K562 (cell line): Measurements from ENCODE around the gene PARD3. TPM values are rescaled to one million over a fixed set of nuclear protein-coding genes. Genes with fewer than 3 reads are reported as not detected.

Experiments
- ATAC-seq: fragments of 200-7000 bp; cut with Tn5 transposase; 3 replicates; pipeline ENCODE4 v1.9.1; 2020; ENCODE audit warnings: moderate library complexity
- BruUV-seq: library from RNA; stranded (reverse); fragments of 400-500 nt; replicated peaks from 2 replicates; lab custom pipeline; 2021; lab: Mats Ljungman, UMichigan
- CTCF ChIA-PET: fragments of 300-600 bp; formaldehyde crosslinking; extraction: SDS; loops from one replicate; lab custom pipeline; 2021; ENCODE audit warnings: low intra/inter-chr PET ratio; lab: Yijun Ruan, JAX
- POLR2A ChIA-PET: fragments of 300-600, 350-650 bp; sonication (Branson Sonifier 250); formaldehyde crosslinking; extraction: SDS; loops from one replicate; lab custom pipeline; 2021; ENCODE audit warnings: antibody characterized with exemption, inconsistent platforms; lab: Yijun Ruan, JAX
- DNase-seq, 4 experiments: peaks; one replicate each; pipeline versions ENCODE4 v3.0.0 to v3.0.0-alpha.2; 2011 to 2018; ENCODE audit warnings: low spot score in 3 of 4, mixed read lengths in 3 of 4; ENCODE audit errors: extremely low read depth in 1 of 4
- FAIRE-seq: peaks from 2 replicates; lab custom pipeline; 2011; peaks lifted over from hg19 to GRCh38; lab: Jason Lieb, UNC
- H2AFZ ChIP-seq: 2 replicates; pipeline ENCODE4 v1.6.0; 2011; ENCODE audit warnings: low read depth, low read length, control low read depth, inconsistent platforms
- H3K27ac ChIP-seq: fragments of 200-600 bp; 3 replicates; pipeline ENCODE4 v1.8.0; 2011; ENCODE audit warnings: low read depth, mild to moderate bottlenecking, control low read depth, inconsistent platforms, low read length, moderate library complexity, mixed read lengths; ENCODE audit errors: extremely low read depth
- H3K27me3 ChIP-seq, 2 experiments: fragments of 300-600 bp in 1 of 2; 2 replicates in 1 of 2; 3 replicates in 1 of 2; pipeline versions ENCODE4 v1.6.0 to v1.8.0; 2011; ENCODE audit warnings: inconsistent platforms in 2 of 2, low read length in 2 of 2, mild to moderate bottlenecking in 1 of 2, mixed read lengths in 1 of 2, moderate library complexity in 1 of 2; ENCODE audit not compliant: control insufficient read depth in 2 of 2, insufficient read depth in 2 of 2
- H3K36me3 ChIP-seq: fragments of 300-600 bp; 3 replicates; pipeline ENCODE4 v1.8.0; 2011; ENCODE audit warnings: mild to moderate bottlenecking, low read length, inconsistent platforms; ENCODE audit not compliant: control insufficient read depth, insufficient read depth
- H3K4me1 ChIP-seq, 2 experiments: fragments of 200-600 bp in 1 of 2; replicated peaks in 1 of 2; 2 replicates in 1 of 2; 3 replicates in 1 of 2; pipeline versions ENCODE4 v1.5.1 to v1.8.0; 2011; ENCODE audit warnings: inconsistent platforms in 2 of 2, low read length in 2 of 2, mild to moderate bottlenecking in 1 of 2, mixed read lengths in 1 of 2, moderate library complexity in 1 of 2; ENCODE audit not compliant: control insufficient read depth in 2 of 2, insufficient read depth in 2 of 2
- H3K4me2 ChIP-seq: 2 replicates; pipeline ENCODE4 v1.6.1; 2011; ENCODE audit warnings: low read length, control low read depth, inconsistent platforms, mixed read lengths; ENCODE audit not compliant: insufficient read depth
- H3K4me3 ChIP-seq: fragments of 200-600 bp; sonication (generic), shearing (Covaris generic); 2 replicates; pipeline ENCODE4 v1.5.1; 2016; ENCODE audit warnings: control low read depth, inconsistent platforms
- H3K79me2 ChIP-seq: fragments of 200-600 bp; 3 replicates; pipeline ENCODE4 v1.8.0; 2011; ENCODE audit warnings: low read length, inconsistent platforms; ENCODE audit not compliant: control insufficient read depth, insufficient read depth
- H3K9ac ChIP-seq, 2 experiments: 2 replicates each; pipeline versions ENCODE4 v1.6.0 to v1.6.1; 2011; ENCODE audit warnings: low read depth in 2 of 2, low read length in 2 of 2, control low read depth in 1 of 2, inconsistent platforms in 1 of 2, mild to moderate bottlenecking in 1 of 2, mixed read lengths in 1 of 2; ENCODE audit not compliant: insufficient read depth in 1 of 2
- H3K9me1 ChIP-seq: one replicate; pipeline ENCODE4 v1.6.0; 2011; ENCODE audit warnings: inconsistent platforms, mild to moderate bottlenecking, low read length, moderate library complexity; ENCODE audit not compliant: control insufficient read depth, insufficient read depth
- H3K9me3 ChIP-seq: replicated peaks from 2 replicates; pipeline ENCODE4 v1.5.1; 2011; ENCODE audit warnings: low read depth, low read length, inconsistent platforms; ENCODE audit not compliant: control insufficient read depth, insufficient read depth
- H4K20me1 ChIP-seq: replicated peaks from 2 replicates; pipeline ENCODE4 v1.6.1; 2011; ENCODE audit warnings: low read length, inconsistent platforms, mixed read lengths; ENCODE audit not compliant: control insufficient read depth, insufficient read depth
- GATA2 ChIP-seq: sonication (generic); formaldehyde crosslinking; IDR thresholded peaks from 2 replicates; pipeline ENCODE4 v1.4.0; 2020; ENCODE audit warnings: mild to moderate bottlenecking, missing genetic modification reagents
- HDGF ChIP-seq: fragments of 450-650 bp; IDR thresholded peaks from 2 replicates; pipeline ENCODE4 v1.6.1; 2016
- MTA3 ChIP-seq: fragments of 450-650 bp; formaldehyde crosslinking; IDR thresholded peaks from 2 replicates; pipeline ENCODE4 v1.6.1; 2017; ENCODE audit warnings: mild to moderate bottlenecking, borderline replicate concordance
- NCOA2 ChIP-seq, 2 experiments: fragments of 450-650 bp; IDR thresholded peaks; 2 replicates each; pipeline ENCODE4 v1.6.1; 2018; ENCODE audit warnings: mild to moderate bottlenecking in 2 of 2, moderate library complexity in 1 of 2; ENCODE audit not compliant: partially characterized antibody in 2 of 2
- SMARCE1 ChIP-seq: fragments of 450-650 bp; IDR thresholded peaks from 2 replicates; pipeline ENCODE4 v1.7.1; 2016; ENCODE audit warnings: mild to moderate bottlenecking
- ZNF143 ChIP-seq: sonication (generic); formaldehyde crosslinking; IDR thresholded peaks from 2 replicates; pipeline ENCODE4 v1.9.0; 2022; ENCODE audit warnings: mild to moderate bottlenecking, missing genetic modification reagents
- ZNF316 ChIP-seq: fragments of 450-650 bp; IDR thresholded peaks from 2 replicates; pipeline ENCODE4 v1.6.1; 2016
- ZNF589 ChIP-seq: fragments of 200-800 bp; sonication (Bioruptor generic); IDR thresholded peaks from 2 replicates; pipeline ENCODE4 v1.6.1; 2016; ENCODE audit warnings: low read depth, missing genetic modification characterization, missing compliant biosample characterization
- ZNF639 ChIP-seq, 2 experiments: fragments of 200-800 bp in 1 of 2; sonication (Bioruptor generic) in 1 of 2; sonication (generic) in 1 of 2; formaldehyde crosslinking in 1 of 2; IDR thresholded peaks in 1 of 2; conservative IDR thresholded peaks in 1 of 2; 2 replicates each; pipeline versions ENCODE4 v1.5.0 to v1.6.1; 2016 to 2020; ENCODE audit warnings: missing compliant biosample characterization in 1 of 2, missing genetic modification characterization in 1 of 2, missing genetic modification reagents in 1 of 2
- ZNF717 ChIP-seq: fragments of 250-450 bp; sonication (Bioruptor Pico); IDR thresholded peaks from 2 replicates; pipeline ENCODE4 v1.5.0; 2021
- WGBS: fragments of 100-300 bp; shearing (Covaris generic); methylation state at CpG from one replicate; pipeline ENCODE4 v1.1.6; 2016; ENCODE audit warnings: low coverage, mixed read lengths; ENCODE audit not compliant: insufficient coverage; ENCODE audit errors: missing lambda C conversion rate; 5-methylcytosine and 5-hydroxymethylcytosine counted together
- in situ Hi-C: fragments of 300-500 bp; cut with MboI; formaldehyde crosslinking; loops from 4 replicates; pipeline ENCODE4 v1.15.0; 2018; ENCODE audit warnings: inconsistent platforms, mixed read lengths
- intact Hi-C: fragments of 100-400 bp; cut with micrococcal nuclease; formaldehyde crosslinking; loops from 2 replicates; pipeline ENCODE4 v1.14.2; 2022
- polyA plus RNA-seq, 8 experiments: library from polyadenylated mRNA; depleted of rRNA in 4 of 8; stranded (reverse) in 5 of 8; unstranded in 3 of 8; fragments of >200 nt; fragmentation: Nextera tagmentation in 2 of 8; fragmentation: Illumina TruSeq in 1 of 8; extraction: Ambion mirVana in 2 of 8; extraction: Trizol in 1 of 8; gene quantifications; 2 replicates each; pipeline versions ENCODE4 v1.2.1 to v1.2.3, GENCODE V29; 2011 to 2014; ENCODE audit warnings: inconsistent platforms in 1 of 8, missing spikeins in 1 of 8
- total RNA-seq, 7 experiments: library from RNA; depleted of rRNA in 6 of 7; stranded (reverse); fragments of >200 nt in 6 of 7; fragmentation: Illumina TruSeq in 2 of 7; extraction: Trizol in 2 of 7; gene quantifications; 2 replicates each; pipeline versions ENCODE4 v1.2.1 to v1.2.3, GENCODE V29; 2011 to 2021; ENCODE audit warnings: low replicate concordance in 1 of 7
- TF ChIP-seq, protein P1 (sequence below): fragments of 150-350 bp; IDR thresholded peaks from 2 replicates; pipeline ENCODE4 v1.6.1; 2014; ENCODE audit warnings: low read depth, mild to moderate bottlenecking, low read length, borderline replicate concordance

Gene PARD3
- total and polyA plus RNA-seq, 9 of the 15 experiments (the other 6 are each of a cell fraction or from before 2014, with no cell fraction given): 2.7 to 11.7 (median 7.7) TPM

DNA sequence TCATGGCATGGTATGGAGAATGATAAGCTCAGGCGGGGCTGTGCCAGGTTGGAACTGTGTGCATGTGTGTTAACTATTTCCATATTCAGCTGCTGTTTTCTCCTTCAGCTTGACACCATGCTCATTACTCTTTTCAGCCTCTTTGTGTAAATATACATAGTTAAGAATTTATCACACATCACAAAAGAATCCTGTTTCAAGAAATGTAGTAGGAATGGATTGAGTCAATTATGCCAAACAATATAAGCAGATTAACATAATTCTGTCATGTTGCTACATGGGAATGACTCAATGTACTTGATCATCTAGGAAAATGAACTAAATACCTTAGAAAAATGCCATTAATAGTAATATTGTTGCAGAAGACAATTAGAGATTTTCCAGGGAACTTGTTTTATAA lies 687.4 kb downstream of the PARD3 start (continued):
- TF ChIP-seq, protein P1, sequence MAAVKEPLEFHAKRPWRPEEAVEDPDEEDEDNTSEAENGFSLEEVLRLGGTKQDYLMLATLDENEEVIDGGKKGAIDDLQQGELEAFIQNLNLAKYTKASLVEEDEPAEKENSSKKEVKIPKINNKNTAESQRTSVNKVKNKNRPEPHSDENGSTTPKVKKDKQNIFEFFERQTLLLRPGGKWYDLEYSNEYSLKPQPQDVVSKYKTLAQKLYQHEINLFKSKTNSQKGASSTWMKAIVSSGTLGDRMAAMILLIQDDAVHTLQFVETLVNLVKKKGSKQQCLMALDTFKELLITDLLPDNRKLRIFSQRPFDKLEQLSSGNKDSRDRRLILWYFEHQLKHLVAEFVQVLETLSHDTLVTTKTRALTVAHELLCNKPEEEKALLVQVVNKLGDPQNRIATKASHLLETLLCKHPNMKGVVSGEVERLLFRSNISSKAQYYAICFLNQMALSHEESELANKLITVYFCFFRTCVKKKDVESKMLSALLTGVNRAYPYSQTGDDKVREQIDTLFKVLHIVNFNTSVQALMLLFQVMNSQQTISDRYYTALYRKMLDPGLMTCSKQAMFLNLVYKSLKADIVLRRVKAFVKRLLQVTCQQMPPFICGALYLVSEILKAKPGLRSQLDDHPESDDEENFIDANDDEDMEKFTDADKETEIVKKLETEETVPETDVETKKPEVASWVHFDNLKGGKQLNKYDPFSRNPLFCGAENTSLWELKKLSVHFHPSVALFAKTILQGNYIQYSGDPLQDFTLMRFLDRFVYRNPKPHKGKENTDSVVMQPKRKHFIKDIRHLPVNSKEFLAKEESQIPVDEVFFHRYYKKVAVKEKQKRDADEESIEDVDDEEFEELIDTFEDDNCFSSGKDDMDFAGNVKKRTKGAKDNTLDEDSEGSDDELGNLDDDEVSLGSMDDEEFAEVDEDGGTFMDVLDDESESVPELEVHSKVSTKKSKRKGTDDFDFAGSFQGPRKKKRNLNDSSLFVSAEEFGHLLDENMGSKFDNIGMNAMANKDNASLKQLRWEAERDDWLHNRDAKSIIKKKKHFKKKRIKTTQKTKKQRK: no peak
- TF ChIP-seq ZNF589 (no peak), MTA3 (no peak)

- ATAC-seq: no peak
- ChIA-PET POLR2A (no interaction called here), CTCF (no interaction called here)
- 17% methylated on average over 1 of the region's 1 CpG for WGBS
- Histone ChIP-seq H3K36me3 (no peaks in the 10 kb centered on the region), H3K4me2 (no peak overlapping the region), H2AFZ (no peak overlapping the region), H3K4me3 (no peak overlapping the region), H3K27ac (no peak overlapping the region), H4K20me1 (no peaks in the 10 kb centered on the region), H3K9ac (no peak overlapping the region), H3K9me1 (no peaks in the 10 kb centered on the region), H3K9me3 (no peaks in the 10 kb centered on the region), H3K27me3 (no peaks in the 10 kb centered on the region), H3K4me1 (no peaks in the 10 kb centered on the region), H3K79me2 (no peaks in the 10 kb centered on the region)
- in situ Hi-C loops: no loop called here
- no TSS peak for BruUV-seq
- no peak for DNase-seq
- intact Hi-C loops: no loop called here
- FAIRE-seq: no peak
- TF ChIP-seq ZNF143 (no peak), GATA2 (CRISPR knock-in tag) (no peak), SMARCE1 (no peak), HDGF (no peak), ZNF639 (CRISPR knock-in tag; conservative IDR thresholded peaks at IDR 0.05 in 1 of 2, IDR thresholded peaks at IDR 0.05 in 1 of 2) (no peak), ZNF717 (CRISPR knock-in tag) (no peak), NCOA2 (IDR thresholded peaks at IDR 0.05; ENCODE audit: partially characterized antibody in 2 of 2) (no peak), ZNF316 (no peak)
- TF ChIP-seq, protein P1: no peak
Measured at GRCh38 chr10:34126371-34127151, 688.5 kb downstream of the PARD3 start.
